IMR-90 (cell line): ENCODE measurements around the gene DLGAP4. TPM values are rescaled to one million over a fixed set of nuclear protein-coding genes. Genes with fewer than 3 reads are reported as not detected.

Source experiments
- ATAC-seq: fragments of 200-7000 bp; cut with Tn5 transposase; 2 replicates; pipeline ENCODE4 v1.9.1; 2020; ENCODE audit warnings: low read depth, mild to moderate bottlenecking, moderate library complexity
- BruUV-seq: library from RNA; stranded (reverse); fragments of 400-500 nt; replicated peaks from 2 replicates; lab custom pipeline; 2021; lab: Mats Ljungman, UMichigan
- CTCF ChIA-PET: fragments of 300-600 bp; formaldehyde crosslinking; extraction: SDS; loops from one replicate; lab custom pipeline; 2021; ENCODE audit warnings: antibody characterized with exemption; lab: Yijun Ruan, JAX
- POLR2A ChIA-PET: fragments of 300-600 bp; sonication (Branson Sonifier 250); formaldehyde crosslinking; loops from one replicate; lab custom pipeline; 2022; ENCODE audit warnings: antibody characterized with exemption; ENCODE audit not compliant: unreplicated experiment; lab: Charles Lee
- DNase-seq: peaks from one replicate; pipeline ENCODE4 v3.0.0; 2013
- H2AFZ ChIP-seq: replicated peaks from 2 replicates; pipeline ENCODE3; 2013; ENCODE audit warnings: low read length, mild to moderate bottlenecking; ENCODE audit not compliant: poor library complexity
- H2AK5ac ChIP-seq: 2 replicates; pipeline ENCODE4 v1.6.1; 2013; ENCODE audit warnings: low read depth, low read length, inconsistent platforms
- H2AK9ac ChIP-seq: replicated peaks from 2 replicates; pipeline ENCODE3; 2013; ENCODE audit warnings: mild to moderate bottlenecking, low read depth, low read length, moderate library complexity; ENCODE audit not compliant: poor library complexity
- H2BK120ac ChIP-seq: 2 replicates; pipeline ENCODE4 v1.6.1; 2013; ENCODE audit warnings: low read depth, low read length, inconsistent platforms
- H2BK15ac ChIP-seq: 3 replicates; pipeline ENCODE4 v1.6.1; 2013; ENCODE audit warnings: low read depth, low read length, inconsistent platforms
- H2BK20ac ChIP-seq: 2 replicates; pipeline ENCODE4 v1.6.1; 2013; ENCODE audit warnings: low read depth, mild to moderate bottlenecking, inconsistent platforms, low read length, moderate library complexity
- H2BK5ac ChIP-seq: 2 replicates; pipeline ENCODE4 v1.6.1; 2013; ENCODE audit warnings: mild to moderate bottlenecking, low read depth, low read length, inconsistent platforms; ENCODE audit not compliant: poor library complexity, severe bottlenecking
- H3K14ac ChIP-seq: replicated peaks from 2 replicates; pipeline ENCODE4 v1.6.1; 2013; ENCODE audit warnings: low read depth, low read length, inconsistent platforms
- H3K18ac ChIP-seq: 2 replicates; pipeline ENCODE4 v1.6.1; 2013; ENCODE audit warnings: low read depth, low read length, control low read depth
- H3K23ac ChIP-seq: 2 replicates; pipeline ENCODE4 v1.6.1; 2013; ENCODE audit warnings: low read depth, low read length, inconsistent platforms
- H3K27ac ChIP-seq: 2 replicates; pipeline ENCODE4 v1.5.1; 2013; ENCODE audit warnings: mild to moderate bottlenecking, control low read depth, low read length; ENCODE audit not compliant: insufficient read depth
- H3K27me3 ChIP-seq: 2 replicates; pipeline ENCODE4 v1.6.1; 2013; ENCODE audit warnings: low read length; ENCODE audit not compliant: control insufficient read depth, insufficient read depth
- H3K36me3 ChIP-seq: 2 replicates; pipeline ENCODE4 v1.6.1; 2013; ENCODE audit warnings: low read length, mixed read lengths; ENCODE audit not compliant: control insufficient read depth, insufficient read depth
- H3K4ac ChIP-seq: 2 replicates; pipeline ENCODE4 v1.6.1; 2013; ENCODE audit warnings: low read depth, low read length, inconsistent platforms
- H3K4me1 ChIP-seq: 2 replicates; pipeline ENCODE4 v1.6.1; 2013; ENCODE audit warnings: low read length, mixed read lengths; ENCODE audit not compliant: control insufficient read depth, insufficient read depth
- H3K4me2 ChIP-seq: 2 replicates; pipeline ENCODE4 v1.6.1; 2013; ENCODE audit warnings: low read depth, mild to moderate bottlenecking, control low read depth, low read length, moderate library complexity
- H3K4me3 ChIP-seq: 2 replicates; pipeline ENCODE4 v1.5.1; 2013; ENCODE audit warnings: low read depth, mild to moderate bottlenecking, control low read depth, low read length, moderate library complexity; ENCODE audit not compliant: insufficient read depth
- H3K56ac ChIP-seq: 2 replicates; pipeline ENCODE4 v1.6.1; 2013; ENCODE audit warnings: low read length, inconsistent platforms; ENCODE audit not compliant: insufficient read depth; ENCODE audit errors: extremely low read depth
- H3K79me1 ChIP-seq, 2 experiments: 2 replicates each; pipeline ENCODE4 v1.6.1; 2013; ENCODE audit warnings: low read length in 2 of 2, inconsistent platforms in 1 of 2, low read depth in 1 of 2
- H3K9ac ChIP-seq: 2 replicates; pipeline ENCODE4 v1.6.1; 2013; ENCODE audit warnings: low read depth, low read length, control low read depth
- H3K9me1 ChIP-seq: 2 replicates; pipeline ENCODE4 v1.6.1; 2013; ENCODE audit warnings: low read length, inconsistent platforms; ENCODE audit not compliant: insufficient read depth
- H3K9me3 ChIP-seq: 2 replicates; pipeline ENCODE4 v1.6.1; 2013; ENCODE audit warnings: low read length; ENCODE audit not compliant: control insufficient read depth, insufficient read depth
- H4K20me1 ChIP-seq: 2 replicates; pipeline ENCODE4 v1.6.1; 2013; ENCODE audit warnings: low read length, inconsistent platforms; ENCODE audit not compliant: insufficient read depth
- H4K5ac ChIP-seq: 2 replicates; pipeline ENCODE4 v1.6.1; 2013; ENCODE audit warnings: mild to moderate bottlenecking, low read depth, low read length, control low read depth
- H4K8ac ChIP-seq, 2 experiments: 2 replicates each; pipeline ENCODE4 v1.6.1; 2013; ENCODE audit warnings: low read depth in 2 of 2, low read length in 2 of 2, control low read depth in 1 of 2, inconsistent platforms in 1 of 2
- H4K91ac ChIP-seq: 2 replicates; pipeline ENCODE4 v1.6.1; 2013; ENCODE audit warnings: low read depth, low read length, inconsistent platforms; ENCODE audit not compliant: insufficient read depth
- BHLHE40 ChIP-seq: fragments of 150-350 bp; IDR thresholded peaks from 2 replicates; pipeline ENCODE4 v1.6.1; 2016; ENCODE audit warnings: mild to moderate bottlenecking, low read depth, low read length
- CEBPB ChIP-seq: IDR thresholded peaks from 2 replicates; pipeline ENCODE4 v1.6.1; 2012; ENCODE audit warnings: low read depth, low read length, improper control_type of control experiment
- CHD1 ChIP-seq: IDR thresholded peaks from 2 replicates; pipeline ENCODE4 v1.6.1; 2012; ENCODE audit warnings: low read depth, low read length, improper control_type of control experiment
- CTCF ChIP-seq: conservative IDR thresholded peaks from 2 replicates; pipeline ENCODE4 v1.5.1; 2012; ENCODE audit warnings: mild to moderate bottlenecking, low read depth, low read length, improper control_type of control experiment
- ELK1 ChIP-seq: fragments of 150-350 bp; IDR thresholded peaks from 2 replicates; pipeline ENCODE4 v1.6.1; 2016; ENCODE audit warnings: low read depth, mild to moderate bottlenecking, low read length, moderate library complexity, borderline replicate concordance
- FOS ChIP-seq: fragments of 150-350 bp; IDR thresholded peaks from 2 replicates; pipeline ENCODE4 v1.6.1; 2016; ENCODE audit warnings: low read depth, low read length
- MAFK ChIP-seq: IDR thresholded peaks from 2 replicates; pipeline ENCODE4 v1.6.1; 2012; ENCODE audit warnings: low read depth, low read length, improper control_type of control experiment
- MAZ ChIP-seq: IDR thresholded peaks from 2 replicates; pipeline ENCODE4 v1.6.1; 2012; ENCODE audit warnings: low read depth, mild to moderate bottlenecking, low read length, improper control_type of control experiment, moderate library complexity, borderline replicate concordance
- MXI1 ChIP-seq: IDR thresholded peaks from 2 replicates; pipeline ENCODE4 v1.6.1; 2012; ENCODE audit warnings: low read depth, mild to moderate bottlenecking, low read length, moderate library complexity, borderline replicate concordance
- NFE2L2 ChIP-seq: fragments of 150-350 bp; IDR thresholded peaks from 2 replicates; pipeline ENCODE4 v1.6.1; 2016; ENCODE audit warnings: low read depth, mild to moderate bottlenecking, low read length
- POLR2A ChIP-seq: IDR thresholded peaks from 2 replicates; pipeline ENCODE4 v1.6.1; 2012; ENCODE audit warnings: mild to moderate bottlenecking, low read depth, low read length
- RAD21 ChIP-seq: IDR thresholded peaks from 2 replicates; pipeline ENCODE4 v1.6.1; 2012; ENCODE audit warnings: low read length, improper control_type of control experiment
- RCOR1 ChIP-seq: IDR thresholded peaks from 2 replicates; pipeline ENCODE4 v1.6.1; 2012; ENCODE audit warnings: mild to moderate bottlenecking, low read length, improper control_type of control experiment; ENCODE audit not compliant: insufficient replicate concordance
- RFX5 ChIP-seq: IDR thresholded peaks from 2 replicates; pipeline ENCODE4 v1.8.0; 2012; ENCODE audit warnings: low read depth, mild to moderate bottlenecking, low read length, moderate library complexity
- SMC3 ChIP-seq: fragments of 150-350 bp; IDR thresholded peaks from 2 replicates; pipeline ENCODE4 v1.6.1; 2016; ENCODE audit warnings: low read depth, mild to moderate bottlenecking, antibody characterized with exemption, low read length, moderate library complexity
- USF2 ChIP-seq: fragments of 150-350 bp; IDR thresholded peaks from 2 replicates; pipeline ENCODE4 v1.6.1; 2017; ENCODE audit warnings: mild to moderate bottlenecking, antibody characterized with exemption, low read length, low read depth
- dilution Hi-C: fragments of 300-500 bp; cut with HindIII; formaldehyde crosslinking; loops from one replicate; pipeline ENCODE4 v1.14.3; 2018; ENCODE audit warnings: low sequenced_read_pairs; ENCODE audit not compliant: unreplicated experiment
- in situ Hi-C: fragments of 300-500 bp; cut with MboI; formaldehyde crosslinking; loops from 3 replicates; pipeline ENCODE4 v1.14.3; 2019; ENCODE audit warnings: low sequenced_read_pairs, inconsistent platforms, mixed read lengths
- intact Hi-C: fragments of 100-400 bp; cut with micrococcal nuclease; formaldehyde crosslinking; loops from 2 replicates; pipeline ENCODE4 v1.10.0; 2022
- polyA plus RNA-seq, 3 experiments: library from polyadenylated mRNA; depleted of rRNA; stranded (reverse); fragments of >200 nt; gene quantifications; 2 replicates each; pipeline ENCODE4 v1.2.3, GENCODE V29; 2012; ENCODE audit warnings: low replicate concordance in 1 of 3
- total RNA-seq: library from RNA; depleted of rRNA; stranded (reverse); fragments of >200 nt; gene quantifications from 2 replicates; pipeline ENCODE4 v1.2.3, GENCODE V29; 2012

Gene DLGAP4
- total and polyA plus RNA-seq, 2 of the 4 experiments (the other 2 are of a cell fraction): 32.3 to 73.2 TPM

DNA sequence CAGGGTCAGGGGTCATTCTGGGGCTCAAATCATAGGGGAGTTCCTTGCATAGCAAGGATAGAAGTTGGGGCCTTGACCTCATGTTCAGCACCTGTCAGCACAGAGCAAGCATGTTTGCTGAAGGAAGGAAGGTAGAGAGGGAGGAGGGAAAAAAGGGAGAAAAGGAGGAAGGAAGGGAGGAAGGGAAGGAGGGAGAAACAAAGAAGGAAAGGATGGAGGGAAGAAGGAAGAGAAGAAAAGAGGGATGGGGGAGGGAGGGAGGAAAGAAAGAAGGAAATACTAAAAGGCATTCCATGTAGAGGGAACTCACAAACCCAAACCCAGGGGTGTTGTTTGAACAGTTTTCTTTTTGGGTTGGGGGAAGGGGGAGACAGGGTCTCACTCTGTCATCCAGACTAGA lies 80.1 kb downstream of the DLGAP4 start:
- Histone ChIP-seq H2BK20ac (no peak overlapping the region), H3K27me3 (peaks cover 12% of the 10 kb centered on the region), H3K23ac (no peak overlapping the region), H4K8ac (no peak overlapping the region), H3K4me3 (no peak overlapping the region), H3K18ac (no peak overlapping the region), H3K4ac (no peak overlapping the region), H2BK5ac (no peak overlapping the region), H4K91ac (no peak overlapping the region), H3K9me1 (no peaks in the 10 kb centered on the region), H2AFZ (no peak overlapping the region), H3K9ac (no peak overlapping the region), H3K14ac (no peak overlapping the region), H3K79me1 (no peaks in the 10 kb centered on the region), H3K9me3 (no peaks in the 10 kb centered on the region), H3K27ac (no peak overlapping the region), H3K4me1 (no peaks in the 10 kb centered on the region), H2AK5ac (no peak overlapping the region), H3K36me3 (no peaks in the 10 kb centered on the region), H2BK15ac (no peak overlapping the region), H3K4me2 (no peak overlapping the region), H2BK120ac (no peak overlapping the region), H4K20me1 (no peaks in the 10 kb centered on the region), H4K5ac (no peak overlapping the region), H2AK9ac (no peak overlapping the region), H3K56ac (no peak overlapping the region)
- intact Hi-C loops: no loop called here
- TF ChIP-seq RFX5 (no peak), RAD21 (no peak), FOS (no peak), BHLHE40 (no peak), MAFK (no peak), CEBPB (no peak), RCOR1 (no peak), ELK1 (no peak), MAZ (no peak), SMC3 (no peak), USF2 (no peak), POLR2A (no peak), CTCF (no peak), MXI1 (no peak), CHD1 (no peak), NFE2L2 (no peak)
- dilution Hi-C loops: no loop called here
- in situ Hi-C loops: no loop called here
- BruUV-seq: no TSS peak
- ATAC-seq: no peak
- ChIA-PET POLR2A (no interaction called here), CTCF (no interaction called here)
- DNase-seq: no peak
